ENCODE results near the gene EIF4G3.

Gene EIF4G3

DNA sequence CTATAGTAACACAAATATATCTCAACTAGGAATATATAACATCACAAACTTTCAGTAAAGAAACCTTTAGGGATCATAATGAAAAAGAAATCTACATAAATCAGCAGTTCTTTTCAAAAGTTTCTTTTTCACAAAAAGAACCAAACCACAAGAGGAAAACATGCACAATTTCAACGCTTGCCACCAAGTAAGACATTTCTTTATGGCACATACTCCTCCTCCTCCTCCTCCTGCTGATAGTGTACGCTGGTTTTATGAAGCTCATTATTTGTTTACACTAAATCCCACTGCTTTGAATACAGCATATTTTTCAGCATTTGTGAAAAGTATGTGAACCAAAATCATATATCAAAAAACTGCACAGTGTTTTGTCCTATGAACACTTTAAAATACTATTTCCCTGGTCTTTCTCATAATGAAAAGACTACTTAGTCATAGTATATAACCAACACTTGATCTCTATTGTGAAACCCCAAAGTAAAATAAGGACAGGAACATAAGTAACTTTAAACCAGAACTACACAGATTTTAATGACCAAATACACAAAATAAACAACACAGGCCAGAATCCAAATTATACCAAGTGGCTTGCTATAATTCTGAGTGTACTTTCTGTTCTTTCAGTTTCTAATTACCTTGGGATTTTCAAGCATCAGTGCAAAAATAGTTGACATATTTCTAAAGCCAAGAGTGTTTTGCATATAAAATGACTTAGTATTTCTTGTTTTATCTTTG is 184.2 kb downstream of the EIF4G3 start:
- no peak overlapping the region for H3K4me3 ChIP-seq (ENCODE audit: low read depth, low read length)
- TF ChIP-seq, protein P1, sequence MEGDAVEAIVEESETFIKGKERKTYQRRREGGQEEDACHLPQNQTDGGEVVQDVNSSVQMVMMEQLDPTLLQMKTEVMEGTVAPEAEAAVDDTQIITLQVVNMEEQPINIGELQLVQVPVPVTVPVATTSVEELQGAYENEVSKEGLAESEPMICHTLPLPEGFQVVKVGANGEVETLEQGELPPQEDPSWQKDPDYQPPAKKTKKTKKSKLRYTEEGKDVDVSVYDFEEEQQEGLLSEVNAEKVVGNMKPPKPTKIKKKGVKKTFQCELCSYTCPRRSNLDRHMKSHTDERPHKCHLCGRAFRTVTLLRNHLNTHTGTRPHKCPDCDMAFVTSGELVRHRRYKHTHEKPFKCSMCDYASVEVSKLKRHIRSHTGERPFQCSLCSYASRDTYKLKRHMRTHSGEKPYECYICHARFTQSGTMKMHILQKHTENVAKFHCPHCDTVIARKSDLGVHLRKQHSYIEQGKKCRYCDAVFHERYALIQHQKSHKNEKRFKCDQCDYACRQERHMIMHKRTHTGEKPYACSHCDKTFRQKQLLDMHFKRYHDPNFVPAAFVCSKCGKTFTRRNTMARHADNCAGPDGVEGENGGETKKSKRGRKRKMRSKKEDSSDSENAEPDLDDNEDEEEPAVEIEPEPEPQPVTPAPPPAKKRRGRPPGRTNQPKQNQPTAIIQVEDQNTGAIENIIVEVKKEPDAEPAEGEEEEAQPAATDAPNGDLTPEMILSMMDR (IDR thresholded peaks at IDR 0.05; ENCODE audit: low read depth, low read length, missing control alignments): no peak
- DNase-seq: no peak
- H3K36me3 ChIP-seq (replicated peaks): peaks cover 6% of the 10 kb centered on the region
- H3K27ac ChIP-seq: no peak overlapping the region
- H3K27me3 ChIP-seq (replicated peaks): no peaks in the 10 kb centered on the region
- in situ Hi-C loops (cut with HindIII; ENCODE audit: low pct_ligation_motif_present, low sequenced_read_pairs): loop anchor here (25.0 kb wide), 1 partner anchor 195 kb away; the partner anchor contains the start of gene EIF4G3

DNA sequence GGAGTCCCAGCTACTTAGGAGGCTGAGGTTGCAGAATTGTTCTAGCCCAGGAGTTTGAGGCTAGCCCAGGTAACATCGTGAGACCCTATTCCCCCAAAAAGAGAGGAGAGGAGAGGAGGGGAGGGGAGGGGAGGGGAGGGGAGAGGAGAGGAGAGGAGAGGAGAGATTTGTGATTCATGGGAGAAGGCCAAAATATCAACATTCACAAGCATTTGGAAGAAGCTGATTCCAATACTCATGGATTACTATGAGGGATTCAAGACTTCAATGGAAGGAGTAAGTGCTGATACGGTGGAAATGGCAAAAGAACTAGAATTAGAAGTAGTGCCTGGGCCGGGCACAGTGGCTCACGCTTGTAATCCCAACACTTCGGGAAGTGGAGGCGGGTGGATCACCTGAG is 187.8 kb downstream of the EIF4G3 start:
- in situ Hi-C loops (cut with HindIII; ENCODE audit: low pct_ligation_motif_present, low sequenced_read_pairs): loop anchor here (25.0 kb wide), 1 partner anchor 198 kb away; the partner anchor contains the start of gene EIF4G3
- Histone ChIP-seq H3K36me3 (replicated peaks) (peaks cover 6% of the 10 kb centered on the region), H3K4me3 (ENCODE audit: low read depth, low read length) (no peak overlapping the region), H3K27me3 (replicated peaks) (no peaks in the 10 kb centered on the region), H3K27ac (no peak overlapping the region)
- TF ChIP-seq, protein P1 (IDR thresholded peaks at IDR 0.05; ENCODE audit: low read depth, low read length, missing control alignments): no peak
- DNase-seq: no peak

DNA sequence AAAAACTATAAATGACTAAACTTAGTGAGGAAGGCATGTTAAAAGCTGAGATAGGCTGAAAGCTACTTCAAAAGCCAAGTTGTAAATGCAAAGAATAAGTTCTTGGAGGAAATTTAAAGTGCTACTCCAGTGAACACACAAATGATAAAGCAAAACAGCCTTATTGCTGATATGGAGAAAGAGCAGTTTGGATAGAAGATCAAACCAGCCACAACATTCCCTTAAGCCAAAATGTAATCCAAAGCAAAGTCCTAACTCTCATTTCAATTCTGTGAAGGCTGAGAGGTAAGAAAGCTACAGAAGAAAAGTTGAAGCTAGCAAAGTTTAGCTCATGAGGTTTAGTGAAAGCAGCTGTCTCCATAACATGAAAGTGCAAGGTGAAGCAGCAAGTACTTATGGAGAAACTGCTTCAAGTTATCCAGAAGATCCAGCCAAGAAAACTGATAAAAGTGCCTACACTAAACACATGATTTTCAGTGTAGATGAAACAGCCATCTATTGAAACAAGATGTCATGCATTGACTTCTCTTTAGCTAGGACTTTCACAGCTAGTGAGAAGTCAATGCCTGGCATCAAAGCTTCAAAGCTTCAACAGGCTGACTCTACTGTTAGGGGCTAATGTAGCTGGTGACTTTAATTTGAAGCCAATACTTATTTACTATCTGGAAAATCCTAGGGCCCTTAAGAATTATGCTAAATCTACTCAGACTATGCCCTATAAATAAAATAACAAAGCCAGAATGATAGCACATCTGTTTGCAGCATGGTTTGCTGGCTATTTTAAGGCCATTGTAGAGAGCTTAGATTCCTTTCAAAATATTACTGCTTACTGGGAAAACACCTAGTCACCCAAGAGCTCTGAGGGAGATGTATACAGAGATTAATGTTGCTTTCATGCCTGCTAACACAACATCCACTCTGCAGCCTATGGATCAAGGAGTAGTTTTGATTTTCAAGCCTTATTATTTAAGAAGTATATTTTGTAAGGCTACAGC is 188.6 kb downstream of the EIF4G3 start:
- in situ Hi-C loops (cut with HindIII; ENCODE audit: low pct_ligation_motif_present, low sequenced_read_pairs): loop anchor here (25.0 kb wide), 1 partner anchor 199 kb away; the partner anchor contains the start of gene EIF4G3
- Histone ChIP-seq H3K27me3 (replicated peaks) (no peaks in the 10 kb centered on the region), H3K27ac (no peak overlapping the region), H3K4me3 (ENCODE audit: low read depth, low read length) (no peak overlapping the region), H3K36me3 (replicated peaks) (peaks cover 6% of the 10 kb centered on the region)
- no peak for DNase-seq
- TF ChIP-seq, protein P1 (IDR thresholded peaks at IDR 0.05; ENCODE audit: low read depth, low read length, missing control alignments): no peak

DNA sequence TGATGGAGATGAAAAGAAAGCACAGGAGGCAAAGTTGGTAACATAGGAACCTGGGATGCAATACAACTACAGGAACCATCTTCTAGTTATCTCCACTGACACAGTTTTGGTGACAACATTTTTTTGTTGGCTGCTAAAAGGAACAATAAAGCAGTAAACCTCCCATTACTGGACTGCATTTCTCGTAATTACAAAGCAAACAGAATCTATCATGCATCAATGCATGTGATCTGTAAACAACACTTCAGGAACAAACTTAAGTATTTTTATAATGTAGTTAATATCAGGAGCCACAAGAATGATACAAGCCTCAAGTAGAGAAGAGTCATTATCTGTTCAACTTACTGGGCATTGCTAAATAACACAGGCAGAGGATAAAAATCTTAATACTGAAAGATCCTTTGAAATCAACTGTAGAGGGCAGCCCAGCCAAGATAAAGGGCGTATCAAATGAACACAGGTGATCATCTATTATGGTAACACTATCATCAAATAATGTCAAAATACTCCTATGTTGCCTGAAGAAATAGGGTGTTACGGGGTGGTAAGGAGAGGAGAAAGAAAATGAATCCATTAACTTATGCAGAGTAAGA is 193.3 kb downstream of the EIF4G3 start:
- Histone ChIP-seq H3K27me3 (replicated peaks) (no peaks in the 10 kb centered on the region), H3K4me3 (ENCODE audit: low read depth, low read length) (no peak overlapping the region), H3K36me3 (replicated peaks) (peaks cover 2% of the 10 kb centered on the region), H3K27ac (no peak overlapping the region)
- TF ChIP-seq, protein P1 (IDR thresholded peaks at IDR 0.05; ENCODE audit: low read depth, low read length, missing control alignments): no peak
- in situ Hi-C loops (cut with HindIII; ENCODE audit: low pct_ligation_motif_present, low sequenced_read_pairs): loop anchor here (25.0 kb wide), 1 partner anchor 204 kb away; the partner anchor contains the start of gene EIF4G3
- DNase-seq: no peak

DNA sequence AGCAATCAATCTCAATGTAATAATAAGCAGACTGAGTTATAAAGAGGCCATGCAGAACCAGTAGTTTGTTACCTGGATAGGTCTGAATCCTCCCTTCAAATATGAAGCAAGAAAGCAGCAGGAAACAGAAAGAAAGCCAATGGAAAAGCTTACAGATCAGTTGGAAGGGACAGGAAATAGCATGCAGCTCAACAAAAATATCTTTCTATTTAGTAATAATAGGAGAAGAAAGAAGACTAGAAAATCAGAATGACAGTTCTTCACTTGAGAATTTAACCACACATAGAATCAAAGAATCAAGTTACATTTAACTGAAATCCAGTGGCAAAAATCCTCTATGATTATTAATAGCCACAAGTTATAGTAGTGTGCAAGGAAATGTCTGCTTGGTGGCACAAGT is 194.4 kb downstream of the EIF4G3 start:
- no peak for DNase-seq
- H3K27me3 ChIP-seq (replicated peaks): no peaks in the 10 kb centered on the region
- H3K27ac ChIP-seq: no peak overlapping the region
- H3K4me3 ChIP-seq (ENCODE audit: low read depth, low read length): no peak overlapping the region
- in situ Hi-C loops (cut with HindIII; ENCODE audit: low pct_ligation_motif_present, low sequenced_read_pairs): loop anchor here (25.0 kb wide), 1 partner anchor 205 kb away; the partner anchor contains the start of gene EIF4G3
- H3K36me3 ChIP-seq (replicated peaks): peaks cover 2% of the 10 kb centered on the region
- TF ChIP-seq, protein P1 (IDR thresholded peaks at IDR 0.05; ENCODE audit: low read depth, low read length, missing control alignments): no peak

Data from brain microvascular endothelial cell (primary cell).